IPS-11a (cell line): ENCODE results near the gene FGFR2.
"Not testable (repeated sequence)": the region's sequence is repeated elsewhere in the genome, so short reads cannot be mapped to it uniquely, and the experiment has no call there.

Experiments used
- H3K4me3 ChIP-seq: one replicate; pipeline ENCODE4 v1.5.1; 2013; ENCODE audit warnings: low read depth, low read length, control low read depth

The FGFR2 gene

GRCh38 chr10:121556455-121556854 is 41.8 kb downstream of the FGFR2 start:
- no peak overlapping the region for H3K4me3 ChIP-seq

GRCh38 chr10:121554916-121555315 is 43.3 kb downstream of the FGFR2 start:
- not testable (repeated sequence) for H3K4me3 ChIP-seq

- no peak overlapping the region for H3K4me3 ChIP-seq
Measured at GRCh38 chr10:121553511-121554264, 44.6 kb downstream of the FGFR2 start.

- H3K4me3 ChIP-seq = no peak overlapping the region
Measured at GRCh38 chr10:121552746-121553145, 45.5 kb downstream of the FGFR2 start.

- H3K4me3 ChIP-seq = no peak overlapping the region
Measured at GRCh38 chr10:121551210-121551885, 46.9 kb downstream of the FGFR2 start.

- no peak overlapping the region for H3K4me3 ChIP-seq
Measured at GRCh38 chr10:121544301-121544869, 53.9 kb downstream of the FGFR2 start.

GRCh38 chr10:121543545-121543944 is 54.7 kb downstream of the FGFR2 start:
- no peak overlapping the region for H3K4me3 ChIP-seq

- H3K4me3 ChIP-seq = no peak overlapping the region
Measured at GRCh38 chr10:121541450-121542120, 56.7 kb downstream of the FGFR2 start.

GRCh38 chr10:121540732-121541395 is 57.4 kb downstream of the FGFR2 start:
- no peak overlapping the region for H3K4me3 ChIP-seq

- H3K4me3 ChIP-seq = no peak overlapping the region
Measured at GRCh38 chr10:121539786-121540185, 58.5 kb downstream of the FGFR2 start.

GRCh38 chr10:121536310-121536913 is 61.8 kb downstream of the FGFR2 start:
- no peak overlapping the region for H3K4me3 ChIP-seq

- H3K4me3 ChIP-seq = no peak overlapping the region
Measured at GRCh38 chr10:121535381-121535780, 62.9 kb downstream of the FGFR2 start.

- no peak overlapping the region for H3K4me3 ChIP-seq
Measured at GRCh38 chr10:121532292-121532864, 65.9 kb downstream of the FGFR2 start.

- H3K4me3 ChIP-seq = no peak overlapping the region
Measured at GRCh38 chr10:121531830-121532178, 66.4 kb downstream of the FGFR2 start.

GRCh38 chr10:121531076-121531829 is 67.0 kb downstream of the FGFR2 start:
- no peak overlapping the region for H3K4me3 ChIP-seq

- H3K4me3 ChIP-seq = no peak overlapping the region
Measured at GRCh38 chr10:121530481-121531075, 67.7 kb downstream of the FGFR2 start.

GRCh38 chr10:121527690-121528089 is 70.6 kb downstream of the FGFR2 start:
- H3K4me3 ChIP-seq = no peak overlapping the region

GRCh38 chr10:121526801-121527221 is 71.4 kb downstream of the FGFR2 start:
- H3K4me3 ChIP-seq = no peak overlapping the region

- H3K4me3 ChIP-seq = no peak overlapping the region
Measured at GRCh38 chr10:121526135-121526790, 72.0 kb downstream of the FGFR2 start.
